ENCODE data around the gene ASB3. TPM values are rescaled to one million over a fixed set of nuclear protein-coding genes. Genes with fewer than 3 reads are reported as not detected.

Gene ASB3
- total and polyA plus RNA-seq, 2 donors (not counting 3 experiments of a cell fraction or from before 2014, with no cell fraction given): 20.3 to 20.5 TPM

GRCh38 chr2:53767405-53768241 lies 19.1 kb downstream of the ASB3 start, which contains the start of gene CHAC2:
Gene CHAC2 (plus strand): TSS chr2:53767804. CDS start chr2:53767887, 83 bp downstream.
- no peaks in the 10 kb centered on the region for H4K20me1 ChIP-seq (replicated peaks; ENCODE audit: control insufficient read depth, extremely low read depth, insufficient read depth, low read length)
- dilution Hi-C loops (cut with MboI; ENCODE audit: extremely low pct_ligation_motif_present, low sequenced_read_pairs) (no loop called here), intact Hi-C loops (cut with micrococcal nuclease) (loop anchor here (1.0 kb wide), 1 partner anchor 19 kb away; the partner anchor contains the start of gene ASB3)
- H3K27me3 ChIP-seq (ENCODE audit: control insufficient read depth in 2 of 2, insufficient read depth in 2 of 2, low read length in 2 of 2): no peaks in the 10 kb centered on the region
- H3K4me3 ChIP-seq (replicated peaks in 1 of 3; ENCODE audit: insufficient read depth in 1 of 3, low read depth in 1 of 3, low read length in 3 of 3): peak within 1 kb of the TSS; percentile 63 to 85 (median 78)
- TSS peak; percentile 71 for BruUV-seq (replicated peaks)
- peaks cover 12% of the 10 kb centered on the region for H3K4me1 ChIP-seq (ENCODE audit: control insufficient read depth, extremely low read depth, insufficient read depth, low read length)
- peak; percentile 91 for DNase-seq (ENCODE audit: low read depth, low spot score)
- no peaks in the 10 kb centered on the region for H3K9me1 ChIP-seq (replicated peaks; ENCODE audit: control insufficient read depth, extremely low read depth, insufficient read depth, low read length)
- H3K36me3 ChIP-seq (ENCODE audit: control insufficient read depth in 2 of 2, extremely low read depth in 1 of 2, insufficient read depth in 2 of 2, low read length in 2 of 2): peaks cover 0 to 3% of the 10 kb centered on the region in 2 experiments
- ChIA-PET POLR2A (interaction anchor here (2.2 kb wide), 1 partner anchor 19 kb away, joined by 8 read pairs; the partner anchor contains the start of genes ASB3 and ERLEC1), CTCF (interaction anchor here (1.0 to 2.7 kb wide), 11 partner anchors 9 to 937 kb away, joined by 3 to 13 read pairs (median 4); partner anchors contain the start of genes ASB3 and ERLEC1)
- TF ChIP-seq MAX (IDR thresholded peaks at IDR 0.05; ENCODE audit: insufficient read depth, insufficient read length): no peak
- TF ChIP-seq POLR2AphosphoS5 (IDR thresholded peaks at IDR 0.05; ENCODE audit: insufficient read depth, low read depth, low read length): peak; percentile 72
- peak; percentile 89 for TF ChIP-seq POLR2A (IDR thresholded peaks at IDR 0.05; ENCODE audit: low read depth, low read length)
- peak in 1 of 2 donors; percentile 51 for TF ChIP-seq CTCF (IDR thresholded peaks at IDR 0.05; ENCODE audit: extremely low read depth in 1 of 2, insufficient read depth in 1 of 2, low read depth in 1 of 2, low read length in 2 of 2)
- peak within 1 kb of the TSS; percentile 65 for H3K27ac ChIP-seq (ENCODE audit: insufficient read depth, low read depth, low read length)
- H3K9ac ChIP-seq (replicated peaks; ENCODE audit: extremely low read depth, insufficient read depth, low read length): peak within 1 kb of the TSS; percentile 91
- no peaks in the 10 kb centered on the region for H3K9me3 ChIP-seq (replicated peaks; ENCODE audit: control insufficient read depth, insufficient read depth, low read length)
- FAIRE-seq: peak; percentile 79
- H3K79me2 ChIP-seq (ENCODE audit: control insufficient read depth, insufficient read depth, low read length): peaks cover 28% of the 10 kb centered on the region
- peak within 1 kb of the TSS; percentile 81 for H3K4me2 ChIP-seq (ENCODE audit: insufficient read depth, low read length)
- H2AFZ ChIP-seq (ENCODE audit: low read depth, low read length): peak within 1 kb of the TSS; percentile 97

All from endothelial cell of umbilical vein (primary cell).